Smooth muscle cell (in vitro differentiated cells): Measurements from ENCODE around the gene METAP2. TPM values are rescaled to one million over a fixed set of nuclear protein-coding genes. Genes with fewer than 3 reads are reported as not detected.

Experiments used
- DNase-seq: peaks from one replicate; lab custom pipeline; 2025; ENCODE audit not compliant: unreplicated experiment; lab: John Stamatoyannopoulos, UW
- H2AFZ ChIP-seq: fragments of 200-600 bp; sonication (generic); 2 replicates; pipeline ENCODE4 v1.6.0; 2016; ENCODE audit warnings: antibody characterized with exemption, low read depth, mild to moderate bottlenecking
- H3F3A ChIP-seq: fragments of 200-600 bp; sonication (generic); 2 replicates; pipeline ENCODE4 v1.6.0; 2017; ENCODE audit warnings: antibody characterized with exemption, low read depth
- H3K27ac ChIP-seq: fragments of 200-600 bp; sonication (generic); 2 replicates; pipeline ENCODE4 v1.5.1; 2016; ENCODE audit warnings: low read depth, mild to moderate bottlenecking
- H3K27me3 ChIP-seq: fragments of 200-600 bp; sonication (generic); 2 replicates; pipeline ENCODE4 v1.6.1; 2016; ENCODE audit warnings: low read depth, mild to moderate bottlenecking
- H3K36me3 ChIP-seq: fragments of 200-600 bp; sonication (generic); 2 replicates; pipeline ENCODE4 v1.5.1; 2016; ENCODE audit warnings: low read depth
- H3K4me1 ChIP-seq: fragments of 200-600 bp; sonication (generic); 2 replicates; pipeline ENCODE4 v1.5.1; 2016; ENCODE audit warnings: low read depth
- H3K4me2 ChIP-seq: fragments of 200-600 bp; sonication (generic); 2 replicates; pipeline ENCODE4 v1.6.0; 2016; ENCODE audit warnings: mild to moderate bottlenecking
- H3K4me3 ChIP-seq: fragments of 200-600 bp; sonication (generic); 2 replicates; pipeline ENCODE4 v1.5.1; 2016; ENCODE audit warnings: mild to moderate bottlenecking
- H3K79me2 ChIP-seq: fragments of 200-600 bp; sonication (generic); 2 replicates; pipeline ENCODE4 v1.6.0; 2016; ENCODE audit warnings: low read depth, mild to moderate bottlenecking
- H3K9ac ChIP-seq: fragments of 200-600 bp; sonication (generic); 2 replicates; pipeline ENCODE4 v1.6.0; 2016; ENCODE audit warnings: low read depth
- H3K9me3 ChIP-seq: fragments of 200-600 bp; sonication (generic); replicated peaks from 2 replicates; pipeline ENCODE4 v1.5.1; 2016; ENCODE audit warnings: low read depth
- H4K20me1 ChIP-seq: fragments of 200-600 bp; sonication (generic); 2 replicates; pipeline ENCODE4 v1.6.0; 2016; ENCODE audit warnings: low read depth
- CTCF ChIP-seq: fragments of 200-600 bp; sonication (generic); IDR thresholded peaks from 2 replicates; pipeline ENCODE4 v1.5.1; 2017; ENCODE audit warnings: borderline replicate concordance, mild to moderate bottlenecking, antibody characterized with exemption; ENCODE audit not compliant: insufficient read depth, poor library complexity, severe bottlenecking
- WGBS: methylation state at CpG from one replicate; pipeline ENCODE4 v1.1.7; 2016; ENCODE audit warnings: low lambda C conversion rate; 5-methylcytosine and 5-hydroxymethylcytosine counted together
- polyA plus RNA-seq: library from polyadenylated mRNA; unstranded; fragments of >200 nt; fragmentation: Nextera tagmentation; extraction: Ambion mirVana; gene quantifications from 2 replicates; pipeline ENCODE4 v1.2.1, GENCODE V29; 2016
- total RNA-seq: library from RNA; depleted of rRNA; stranded (reverse); fragments of >200 nt; gene quantifications from 2 replicates; pipeline ENCODE4 v1.2.3, GENCODE V29; 2014

Gene METAP2
- total and polyA plus RNA-seq, 2 experiments from 2014 or later: 39.2 to 54.8 TPM

GRCh38 chr12:95544756-95545155, 70.8 kb downstream of the METAP2 start:
- no peak overlapping the region for H3K4me2 ChIP-seq

GRCh38 chr12:95545303-95545702, 71.4 kb downstream of the METAP2 start:
- H3K4me3 ChIP-seq: no peak overlapping the region
- H3K36me3 ChIP-seq: no peaks in the 10 kb centered on the region
- no peak for DNase-seq
- H3K9me3 ChIP-seq: peaks cover 6% of the 10 kb centered on the region
- 26% methylated on average over 4 of the region's 4 CpGs for WGBS
- no peak for TF ChIP-seq CTCF
- no peak overlapping the region for H3K27ac ChIP-seq
- H3F3A ChIP-seq: no peaks in the 10 kb centered on the region
- peaks cover 27% of the 10 kb centered on the region for H3K4me1 ChIP-seq
- H3K27me3 ChIP-seq: peaks cover 62% of the 10 kb centered on the region
- no peaks in the 10 kb centered on the region for H3K79me2 ChIP-seq
- no peak overlapping the region for H3K4me2 ChIP-seq
- H2AFZ ChIP-seq: no peak overlapping the region
- H3K9ac ChIP-seq: no peak overlapping the region
- H4K20me1 ChIP-seq: no peaks in the 10 kb centered on the region

More at GRCh38 chr12:95544756-95545155, 70.8 kb downstream of the METAP2 start:
- no peak for TF ChIP-seq CTCF
- H3K27ac ChIP-seq: no peak overlapping the region
- DNase-seq: no peak
- no peaks in the 10 kb centered on the region for H3F3A ChIP-seq
- H3K27me3 ChIP-seq: peaks cover 59% of the 10 kb centered on the region
- 43% methylated on average over 3 of the region's 3 CpGs for WGBS
- peaks cover 6% of the 10 kb centered on the region for H3K9me3 ChIP-seq
- no peaks in the 10 kb centered on the region for H4K20me1 ChIP-seq
- no peaks in the 10 kb centered on the region for H3K36me3 ChIP-seq
- no peak overlapping the region for H3K9ac ChIP-seq
- no peak overlapping the region for H3K4me3 ChIP-seq
- H3K79me2 ChIP-seq: no peaks in the 10 kb centered on the region
- peaks cover 24% of the 10 kb centered on the region for H3K4me1 ChIP-seq
- H2AFZ ChIP-seq: no peak overlapping the region

GRCh38 chr12:95545731-95546490, 72.0 kb downstream of the METAP2 start:
- H4K20me1 ChIP-seq: no peaks in the 10 kb centered on the region
- no peak overlapping the region for H3K4me3 ChIP-seq
- no peaks in the 10 kb centered on the region for H3K79me2 ChIP-seq
- no peaks in the 10 kb centered on the region for H3K36me3 ChIP-seq
- H3K9me3 ChIP-seq: peaks cover 6% of the 10 kb centered on the region
- no peak for TF ChIP-seq CTCF
- H3K4me1 ChIP-seq: peaks cover 30% of the 10 kb centered on the region
- H2AFZ ChIP-seq: no peak overlapping the region
- no peaks in the 10 kb centered on the region for H3F3A ChIP-seq
- H3K27ac ChIP-seq: no peak overlapping the region
- DNase-seq: no peak
- peaks cover 68% of the 10 kb centered on the region for H3K27me3 ChIP-seq
- no peak overlapping the region for H3K9ac ChIP-seq
- WGBS: 27% methylated on average over 8 of the region's 8 CpGs
- H3K4me2 ChIP-seq: no peak overlapping the region

- Histone ChIP-seq H3K9me3 (peaks cover 6% of the 10 kb centered on the region), H3K27me3 (peaks cover 73% of the 10 kb centered on the region), H4K20me1 (no peaks in the 10 kb centered on the region), H3K4me3 (no peak overlapping the region), H3K36me3 (no peaks in the 10 kb centered on the region), H3K27ac (no peak overlapping the region), H3K9ac (no peak overlapping the region), H2AFZ (no peak overlapping the region), H3F3A (no peaks in the 10 kb centered on the region), H3K79me2 (no peaks in the 10 kb centered on the region), H3K4me1 (peaks cover 34% of the 10 kb centered on the region), H3K4me2 (no peak overlapping the region)
- no peak for DNase-seq
- TF ChIP-seq CTCF: no peak
- WGBS: 14% methylated on average over 9 of the region's 9 CpGs
These were observed 72.5 kb downstream of the METAP2 start for GRCh38 chr12:95546491-95546813.
